ENCODE data around the gene ENAH. TPM values are rescaled to one million over a fixed set of nuclear protein-coding genes. Genes with fewer than 3 reads are reported as not detected.
A peak's percentile ranks its signal among the peaks of the same experiment; 100 is the strongest.

Gene ENAH
- total and polyA plus RNA-seq, 9 of the 15 experiments (the other 6 are each of a cell fraction or from before 2014, with no cell fraction given) = 0.03 to 1.2 (median 0.15) TPM

- TF ChIP-seq ZBTB8A (IDR thresholded peaks at IDR 0.05; ENCODE audit: partially characterized antibody) (no peak), NFE2 (IDR thresholded peaks at IDR 0.05; ENCODE audit: low read depth) (peak; percentile 42; the same call in 1 of the 2 replicates), PKNOX1 (IDR thresholded peaks at IDR 0.05) (peak; percentile 16; the same call in 1 of the 2 replicates), CREM (IDR thresholded peaks at IDR 0.05; ENCODE audit: low read depth) (peak; percentile 50), GABPA (tag; conservative IDR thresholded peaks at IDR 0.05; ENCODE audit: low read depth) (peak; percentile 88), HDAC8 (tag; IDR thresholded peaks at IDR 0.05) (0 out of 2 replicates have a peak, but pooled peaks have one; percentile 21), HNRNPUL1 (IDR thresholded peaks at IDR 0.05; ENCODE audit: low read length) (no peak), HCFC1 (IDR thresholded peaks at IDR 0.05; ENCODE audit: low read depth, low read length) (peak; percentile 44; the same call in 1 of the 2 replicates), ZFX (CRISPR knock-in tag; IDR thresholded peaks at IDR 0.05) (no peak), GATA2 (CRISPR knock-in tag; IDR thresholded peaks at IDR 0.05) (0 out of 2 replicates have a peak, but pooled peaks have one; percentile 13), MAFF (IDR thresholded peaks at IDR 0.05; ENCODE audit: low read length) (no peak), ZNF584 (CRISPR knock-in tag; IDR thresholded peaks at IDR 0.05; ENCODE audit: low read depth) (peak; percentile 6; the same call in 1 of the 2 replicates), ETS2 (tag; IDR thresholded peaks at IDR 0.05; ENCODE audit: borderline replicate concordance, poor library complexity, severe bottlenecking) (no peak), GTF2A2 (tag; IDR thresholded peaks at IDR 0.05) (peak; percentile 15; the same call in 1 of the 2 replicates), TRIM24 (IDR thresholded peaks at IDR 0.05) (peak in 1 of 2 experiments; percentile 59; a peak in 1 of 4 replicates), NFXL1 (CRISPR knock-in tag; IDR thresholded peaks at IDR 0.05) (no peak), ZBTB11 (CRISPR knock-in tag; IDR thresholded peaks at IDR 0.05) (peak in 2 of 3 experiments; percentile 88 to 98; a peak in 4 of 6 replicates), CREB1 (IDR thresholded peaks at IDR 0.05) (no peak), CREB1 (CRISPR knock-in tag; IDR thresholded peaks at IDR 0.05) (no peak)
These were observed 185.5 kb downstream of the ENAH start (continued) for GRCh38 chr1:225467193-225468020.
